ENCODE data around the gene DAPK2. TPM values are rescaled to one million over a fixed set of nuclear protein-coding genes. Genes with fewer than 3 reads are reported as not detected.

DAPK2 gene
- total and polyA plus RNA-seq, 2 donors from 2014 or later: 3.0 to 3.8 TPM

GRCh38 chr15:63984331-63984730 is 62.0 kb downstream of the DAPK2 start:
- Histone ChIP-seq H3K36me3 (ENCODE audit: control insufficient read depth in 2 of 3, insufficient read depth in 3 of 3, low read length in 3 of 3) (no peaks in the 10 kb centered on the region), H3K27ac (ENCODE audit: low read depth in 2 of 2, low read length in 2 of 2) (no peak overlapping the region), H3K4me3 (ENCODE audit: low read length in 3 of 3) (no peak overlapping the region), H3K4me1 (ENCODE audit: control insufficient read depth in 2 of 3, insufficient read depth in 2 of 3, low read depth in 1 of 3, low read length in 3 of 3) (peaks cover 0 to 7% (median 5%) of the 10 kb centered on the region in 3 donors), H3K9me3 (ENCODE audit: control insufficient read depth in 2 of 3, insufficient read depth in 1 of 3, low read length in 3 of 3) (no peaks in the 10 kb centered on the region), H3K9ac (ENCODE audit: low read length in 3 of 3) (no peak overlapping the region), H3K27me3 (ENCODE audit: control insufficient read depth, insufficient read depth, low read length) (no peaks in the 10 kb centered on the region)
- intact Hi-C loops (cut with DNase I): no loop called here
- DNase-seq: no peak
- TF ChIP-seq CTCF (IDR thresholded peaks at IDR 0.05; ENCODE audit: borderline replicate concordance, extremely low read depth, insufficient read depth): no peak
- no peak for FAIRE-seq

DNA sequence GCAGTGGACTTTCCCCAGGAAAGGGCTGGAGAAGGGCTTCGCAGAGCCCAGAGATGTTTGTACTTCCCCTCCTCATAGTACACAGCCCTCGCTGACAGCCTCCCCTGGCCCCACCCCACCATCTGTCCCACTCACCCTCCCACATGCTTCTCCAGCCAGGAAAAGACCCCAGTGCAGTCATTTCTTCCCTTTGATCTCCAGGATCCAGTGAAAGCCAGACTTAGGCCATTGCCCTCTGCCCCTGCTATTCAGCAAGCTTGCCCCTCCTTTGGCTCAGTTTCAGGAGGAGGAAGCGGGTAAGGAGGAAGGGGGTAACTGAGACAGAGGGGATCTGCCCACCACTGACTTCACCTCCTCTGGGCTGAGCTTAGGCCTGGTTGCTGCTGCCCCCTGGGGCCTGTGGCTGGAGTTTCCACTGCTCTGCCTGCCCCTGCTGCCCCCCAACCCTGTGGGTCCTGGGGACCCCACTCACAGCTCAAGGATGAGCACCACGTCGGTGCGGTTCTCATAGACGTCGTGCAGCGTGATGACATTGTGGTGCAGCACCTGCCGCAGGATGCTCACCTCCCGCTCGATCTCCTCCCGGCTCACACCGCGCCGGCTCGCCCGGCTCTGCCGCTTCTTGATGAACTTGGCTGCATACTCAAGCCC is 63.1 kb downstream of the DAPK2 start:
- H3K9me3 ChIP-seq (ENCODE audit: control insufficient read depth in 2 of 3, insufficient read depth in 1 of 3, low read length in 3 of 3): no peaks in the 10 kb centered on the region
- no peak for FAIRE-seq
- peaks cover 0 to 7% (median 7%) of the 10 kb centered on the region in 3 donors for H3K4me1 ChIP-seq (ENCODE audit: control insufficient read depth in 2 of 3, insufficient read depth in 2 of 3, low read depth in 1 of 3, low read length in 3 of 3)
- H3K4me3 ChIP-seq (ENCODE audit: low read length in 3 of 3): no peak overlapping the region
- TF ChIP-seq CTCF (IDR thresholded peaks at IDR 0.05; ENCODE audit: borderline replicate concordance, extremely low read depth, insufficient read depth): no peak
- H3K36me3 ChIP-seq (ENCODE audit: control insufficient read depth in 2 of 3, insufficient read depth in 3 of 3, low read length in 3 of 3): no peaks in the 10 kb centered on the region
- H3K27me3 ChIP-seq (ENCODE audit: control insufficient read depth, insufficient read depth, low read length): no peaks in the 10 kb centered on the region
- intact Hi-C loops (cut with DNase I): no loop called here
- DNase-seq: peak in 4 of 5 donors; percentile 69 to 90 (median 80)
- no peak overlapping the region for H3K9ac ChIP-seq (ENCODE audit: low read length in 3 of 3)
- H3K27ac ChIP-seq (ENCODE audit: low read depth in 2 of 2, low read length in 2 of 2): no peak overlapping the region

DNA sequence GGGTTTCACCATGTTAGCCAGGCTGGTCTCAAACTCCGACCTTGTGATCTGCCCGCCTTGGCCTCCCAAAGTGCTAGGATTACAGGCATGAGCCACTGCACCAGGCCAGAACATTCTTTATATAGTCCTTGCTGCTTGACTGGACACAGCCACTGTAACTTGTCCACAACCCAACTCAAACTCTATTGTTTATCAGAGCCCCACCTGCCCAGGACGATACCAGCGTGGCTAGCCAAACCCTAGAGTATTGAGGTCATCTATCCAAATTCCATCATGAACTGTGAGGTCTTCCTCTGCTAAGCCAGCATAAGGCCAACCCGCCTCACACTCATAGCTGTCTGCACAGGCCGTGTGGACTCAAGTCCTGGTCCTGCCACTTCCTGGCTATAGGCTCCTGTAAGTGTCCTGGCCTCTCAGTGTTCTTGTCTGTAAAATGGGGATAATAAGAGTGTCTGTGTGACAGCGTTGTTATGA is 63.9 kb downstream of the DAPK2 start:
- Histone ChIP-seq H3K4me1 (ENCODE audit: control insufficient read depth in 2 of 3, insufficient read depth in 2 of 3, low read depth in 1 of 3, low read length in 3 of 3) (peaks cover 0 to 7% (median 7%) of the 10 kb centered on the region in 3 donors), H3K36me3 (ENCODE audit: control insufficient read depth in 2 of 3, insufficient read depth in 3 of 3, low read length in 3 of 3) (no peaks in the 10 kb centered on the region), H3K4me3 (ENCODE audit: low read length in 3 of 3) (no peak overlapping the region), H3K9me3 (ENCODE audit: control insufficient read depth in 2 of 3, insufficient read depth in 1 of 3, low read length in 3 of 3) (no peaks in the 10 kb centered on the region), H3K27ac (ENCODE audit: low read depth in 2 of 2, low read length in 2 of 2) (no peak overlapping the region), H3K9ac (ENCODE audit: low read length in 3 of 3) (no peak overlapping the region), H3K27me3 (ENCODE audit: control insufficient read depth, insufficient read depth, low read length) (no peaks in the 10 kb centered on the region)
- no peak for TF ChIP-seq CTCF (IDR thresholded peaks at IDR 0.05; ENCODE audit: borderline replicate concordance, extremely low read depth, insufficient read depth)
- intact Hi-C loops (cut with DNase I): no loop called here
- FAIRE-seq: no peak
- DNase-seq: peak in 3 of 5 donors; percentile 32 to 45 (median 44)

Measured in kidney (tissue), 14 donors.